GM18499 (cell line): Measurements from ENCODE around the gene CCL20.

Source experiments
- ATAC-seq: cut with Tn5 transposase; IDR thresholded peaks from one replicate; pipeline ENCODE4 v1.9.1; 2021; ENCODE audit warnings: moderate number of reproducible peaks; ENCODE audit not compliant: insufficient read depth, unreplicated experiment

CCL20 gene

GRCh38 chr2:227799202-227799601 is 14.4 kb upstream of the CCL20 start:
- ATAC-seq, result no peak

DNA sequence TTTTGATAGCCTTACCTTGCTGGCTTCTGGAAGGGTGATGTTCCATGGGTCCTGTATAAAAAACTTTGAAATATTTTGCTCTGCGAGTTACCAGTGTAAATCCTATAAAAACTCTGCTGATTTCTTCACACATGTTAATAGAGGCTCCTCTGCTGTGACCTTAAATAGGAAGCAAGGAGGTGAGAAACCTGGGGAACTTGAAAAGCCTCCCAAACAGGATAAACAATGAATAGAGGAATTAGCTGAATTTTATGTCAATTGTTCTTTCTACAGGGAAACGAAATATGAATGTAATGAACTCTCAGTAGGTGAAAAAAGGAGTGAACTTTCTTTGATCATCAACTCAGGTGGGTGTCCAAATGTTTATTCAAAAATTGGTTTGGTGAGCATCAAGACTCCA is 10.8 kb upstream of the CCL20 start:
- ATAC-seq, result no peak

GRCh38 chr2:227804975-227805374 is 8.7 kb upstream of the CCL20 start:
- no peak for ATAC-seq

- no peak for ATAC-seq
These were observed 8.1 kb upstream of the CCL20 start for GRCh38 chr2:227805578-227805977.

DNA sequence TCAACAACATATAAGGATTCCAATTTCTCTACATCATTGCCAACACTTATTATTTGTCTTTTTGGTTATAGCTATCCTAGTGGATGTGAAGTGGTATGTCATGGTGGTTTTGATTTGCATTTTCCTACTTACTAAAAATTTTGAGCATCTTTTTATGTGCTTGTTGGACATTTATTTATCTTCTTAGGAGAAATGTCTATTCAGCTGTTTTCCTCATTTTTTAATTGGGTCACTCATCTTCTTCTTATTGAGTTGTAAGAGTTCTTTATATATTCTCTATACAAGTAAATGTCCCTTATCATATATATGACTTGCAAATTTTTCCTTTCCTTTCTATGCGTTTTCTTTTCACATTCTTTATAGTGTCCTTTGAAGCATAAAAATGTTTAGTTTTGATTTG is 4.7 kb upstream of the CCL20 start:
- ATAC-seq, result no peak

DNA sequence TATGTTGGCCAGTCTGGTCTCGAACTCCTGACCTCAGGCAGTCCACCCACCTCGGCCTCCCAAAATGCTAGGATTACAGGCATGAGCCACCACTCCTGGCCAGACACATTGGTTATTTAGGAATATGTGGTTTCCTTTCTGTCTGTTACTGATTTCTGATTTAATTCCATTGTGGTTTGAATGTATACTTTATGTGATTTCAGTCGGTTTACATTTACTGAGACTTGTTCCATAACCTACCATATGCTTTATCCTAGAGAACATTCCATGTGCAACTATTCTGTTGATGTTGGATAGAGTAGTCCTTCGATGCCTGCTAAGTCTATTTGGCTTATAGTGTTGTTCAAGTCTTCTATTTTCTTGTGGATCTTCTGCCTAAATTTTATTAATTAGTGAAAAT is 1.6 kb upstream of the CCL20 start:
- no peak for ATAC-seq

GRCh38 chr2:227813229-227813561 is 447 bp upstream of the CCL20 start:
- ATAC-seq, result no peak

GRCh38 chr2:227815066-227815465 is 1.4 kb downstream of the CCL20 start:
- ATAC-seq, result no peak

DNA sequence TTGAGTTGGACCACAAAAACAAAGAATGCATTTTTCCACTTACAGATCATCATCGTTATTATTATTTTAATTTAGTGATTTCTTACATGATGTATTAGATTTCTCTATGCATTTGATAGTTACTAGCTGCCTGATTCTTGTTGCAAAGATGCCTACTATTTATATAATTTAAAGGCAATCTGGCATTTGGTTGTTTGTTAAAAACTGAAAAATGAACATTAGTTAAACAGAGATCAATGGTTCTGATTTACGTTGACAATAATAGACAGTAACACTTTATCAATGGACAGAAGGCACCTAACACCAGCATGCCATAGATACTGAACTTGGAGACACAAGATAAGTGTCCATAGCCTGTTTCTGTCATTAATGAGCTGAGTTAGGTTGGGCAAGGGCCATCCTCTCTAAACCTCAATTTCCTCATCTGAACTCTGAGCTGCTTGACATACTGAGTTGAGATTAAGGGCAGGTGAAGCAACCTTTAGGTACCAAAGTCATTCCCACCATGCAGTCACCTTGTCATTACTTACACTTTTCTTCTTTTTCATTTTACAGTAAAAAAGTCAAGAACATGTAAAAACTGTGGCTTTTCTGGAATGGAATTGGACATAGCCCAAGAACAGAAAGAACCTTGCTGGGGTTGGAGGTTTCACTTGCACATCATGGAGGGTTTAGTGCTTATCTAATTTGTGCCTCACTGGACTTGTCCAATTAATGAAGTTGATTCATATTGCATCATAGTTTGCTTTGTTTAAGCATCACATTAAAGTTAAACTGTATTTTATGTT is 3.1 kb downstream of the CCL20 start:
- ATAC-seq, result no peak

- no peak for ATAC-seq
These were observed 3.7 kb downstream of the CCL20 start for GRCh38 chr2:227817336-227817735.

DNA sequence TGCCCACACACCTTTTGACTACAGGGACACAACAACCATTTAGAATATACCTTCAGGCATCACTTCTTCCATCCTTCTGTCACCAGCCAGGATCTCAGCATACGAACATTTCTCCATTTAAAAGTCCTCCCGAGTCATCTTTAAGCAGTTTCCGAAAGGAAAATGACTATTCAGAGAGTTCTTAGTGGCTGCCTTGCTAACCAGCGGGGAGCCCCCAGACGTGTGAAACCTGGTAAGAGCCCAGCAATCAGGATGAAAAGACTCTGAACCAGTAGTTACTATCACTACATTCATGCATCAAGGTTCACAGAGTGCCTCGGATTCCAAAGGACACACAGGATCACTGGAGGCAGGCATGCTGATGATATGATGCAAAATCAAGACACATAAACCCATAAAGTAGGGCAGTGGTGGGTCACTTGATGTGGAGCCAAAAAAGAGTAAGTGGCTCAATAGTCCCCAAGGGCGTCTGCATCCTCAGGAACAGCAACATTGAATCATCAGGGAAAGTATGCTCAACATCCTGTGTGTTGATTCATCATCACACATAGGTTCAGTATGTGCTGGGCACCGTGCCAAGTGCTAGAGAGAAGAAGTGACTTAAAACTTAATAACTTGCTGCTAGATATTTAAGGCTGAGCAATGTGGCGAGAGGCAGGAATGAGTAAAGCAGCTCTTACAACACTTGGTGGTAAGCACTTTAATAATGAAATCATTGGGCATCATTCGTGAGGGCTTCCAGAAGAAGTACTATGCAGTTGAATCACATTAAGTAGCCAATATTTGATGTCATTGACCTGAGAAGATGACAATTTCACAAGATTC is 4.4 kb downstream of the CCL20 start:
- no peak for ATAC-seq

- ATAC-seq, result no peak
These were observed 5.2 kb downstream of the CCL20 start for GRCh38 chr2:227818675-227819397.

- ATAC-seq, result no peak
These were observed 5.7 kb downstream of the CCL20 start for GRCh38 chr2:227819398-227819697.

DNA sequence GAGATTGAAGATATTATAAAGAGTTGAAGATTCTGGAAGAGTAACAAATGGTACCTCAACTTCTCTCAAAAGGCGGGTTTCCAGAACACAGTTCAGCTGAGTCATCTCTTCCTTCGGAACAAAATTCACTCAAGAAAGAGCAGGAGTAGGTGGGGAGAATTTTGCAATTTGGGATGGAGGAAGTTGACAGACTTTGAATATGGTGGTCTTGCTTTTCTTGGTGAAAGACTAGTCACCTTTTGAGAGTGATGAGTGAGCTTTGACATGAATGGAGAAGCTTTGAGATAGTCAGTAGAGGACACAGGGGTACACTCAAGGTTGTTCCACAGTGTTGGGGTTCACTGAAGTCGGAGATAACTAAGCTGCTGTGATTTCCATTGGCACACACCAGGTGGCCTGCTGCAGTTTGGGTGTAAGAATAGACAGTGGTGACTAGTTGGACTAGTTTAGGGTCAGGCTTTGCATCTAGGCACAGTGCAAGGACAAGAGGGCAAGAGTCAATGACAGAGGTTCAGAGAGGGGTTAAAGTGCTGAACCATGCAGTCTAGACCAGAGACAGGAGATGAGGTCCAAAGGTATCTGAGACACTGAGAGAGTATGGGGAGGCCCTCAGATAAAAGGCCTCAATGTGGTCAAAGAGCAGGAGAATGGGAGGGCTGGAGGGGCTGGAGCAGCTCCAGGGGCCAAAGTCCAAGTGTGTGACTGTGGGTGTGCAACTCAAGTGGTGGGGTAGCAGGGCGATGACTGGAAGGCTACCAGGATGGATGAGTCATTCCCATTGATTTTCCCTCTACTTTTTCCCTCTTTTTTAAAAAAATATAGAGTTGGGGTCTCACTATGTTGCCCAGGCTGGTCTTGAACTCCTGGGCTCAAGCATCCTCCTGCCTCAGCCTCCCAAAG is 7.7 kb downstream of the CCL20 start:
- no peak for ATAC-seq

- ATAC-seq, result no peak
These were observed 8.9 kb downstream of the CCL20 start for GRCh38 chr2:227822416-227823003.

DNA sequence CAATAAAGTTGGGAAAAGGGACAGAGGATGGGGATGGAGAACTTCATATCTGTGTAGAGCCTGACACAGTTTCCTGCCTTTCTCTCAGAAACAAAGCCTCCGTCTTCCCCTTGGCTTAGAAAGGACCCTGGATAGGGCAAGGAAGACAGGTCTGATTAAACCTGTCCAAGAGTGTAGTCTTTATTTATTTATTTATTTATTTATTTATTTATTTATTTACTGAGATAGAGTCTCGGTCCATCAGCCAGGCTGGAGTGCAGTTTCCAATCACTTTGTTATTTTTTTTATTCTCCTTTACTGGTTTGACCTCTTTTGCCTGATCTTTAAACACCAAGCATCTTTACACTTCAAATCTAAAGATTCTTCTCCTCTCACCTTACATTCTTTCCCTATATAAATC is 10.3 kb downstream of the CCL20 start:
- no peak for ATAC-seq

DNA sequence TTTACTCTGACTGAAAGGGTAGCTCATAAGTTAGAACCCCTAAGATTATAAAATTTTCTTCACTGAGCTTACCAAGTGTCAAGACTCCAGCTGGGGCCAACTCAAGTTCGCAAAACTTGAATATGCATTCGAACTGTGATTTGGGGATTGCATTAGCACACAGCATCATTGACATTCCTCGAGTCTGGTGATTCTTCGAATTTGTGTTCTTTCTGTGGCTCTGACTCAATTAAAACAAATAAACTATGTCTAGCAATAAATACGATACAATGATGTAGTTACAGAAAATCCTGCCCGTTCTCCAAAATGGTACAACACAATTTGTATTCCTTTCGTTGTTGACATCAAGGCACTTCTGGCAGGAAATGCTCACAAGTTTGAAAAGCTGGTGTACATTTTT is 11.1 kb downstream of the CCL20 start:
- no peak for ATAC-seq

- no peak for ATAC-seq
These were observed 12.4 kb downstream of the CCL20 start for GRCh38 chr2:227826019-227826521.

DNA sequence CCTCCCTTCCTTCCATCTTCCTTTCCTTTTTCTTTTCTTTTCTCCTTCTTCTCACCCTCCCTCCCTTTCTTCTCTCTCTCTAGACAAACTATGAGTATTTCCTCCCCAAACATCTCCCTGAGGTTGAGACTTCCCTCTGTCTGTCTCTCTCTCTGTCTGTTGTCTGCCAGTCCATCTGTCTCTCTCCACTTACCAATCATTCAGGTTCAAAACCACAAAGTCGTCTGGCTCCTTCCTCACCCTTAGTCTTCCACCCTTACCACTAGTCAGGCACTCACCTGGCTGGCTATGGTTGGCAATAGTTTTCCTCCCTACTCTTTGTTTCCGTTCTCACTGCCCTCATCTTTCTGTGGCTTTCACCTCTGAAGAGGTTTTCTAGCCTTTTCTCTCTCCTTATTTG is 12.9 kb downstream of the CCL20 start:
- ATAC-seq, result no peak

- ATAC-seq, result no peak
These were observed 13.5 kb downstream of the CCL20 start for GRCh38 chr2:227827143-227827542.
